ENCODE data around the gene PAK5.

PAK5 gene

DNA sequence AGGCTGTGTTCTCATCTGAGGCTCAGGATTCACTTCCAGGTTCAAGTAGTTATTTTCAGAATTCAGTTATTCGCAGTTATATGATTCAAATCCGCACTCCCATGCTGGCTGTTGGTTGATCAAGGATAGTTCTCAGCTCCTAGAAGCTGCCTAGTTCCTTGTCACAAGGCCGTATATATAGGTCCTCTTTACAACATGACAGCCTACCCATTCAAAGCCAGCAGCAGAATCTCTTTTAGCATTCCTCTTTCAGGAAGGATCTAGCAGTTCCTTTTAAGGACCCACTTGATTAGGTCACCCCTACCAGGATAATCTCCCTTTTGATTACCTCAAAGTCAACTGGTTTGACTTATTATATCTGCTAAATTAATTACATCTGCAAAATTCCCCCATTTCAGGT lies 348.2 kb downstream of the PAK5 start:
- no peak for FAIRE-seq

DNA sequence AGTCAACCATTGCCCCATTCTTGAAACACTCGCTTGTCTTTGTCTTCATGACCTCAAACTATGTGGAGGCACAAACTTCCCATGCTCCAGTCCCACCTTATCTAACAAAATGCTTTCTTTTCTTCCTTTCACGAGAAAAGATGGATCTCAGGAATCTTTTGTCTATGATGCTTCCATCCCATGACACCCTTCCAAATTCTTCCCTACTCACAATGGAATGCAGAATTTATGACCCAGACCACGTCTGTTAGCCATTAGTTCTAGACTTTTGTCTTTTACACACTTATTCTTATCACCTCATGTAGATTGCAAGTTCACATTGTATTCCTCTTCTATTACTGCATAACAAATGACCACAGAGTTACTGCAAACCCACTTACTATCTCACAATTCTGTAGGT lies 348.7 kb downstream of the PAK5 start:
- FAIRE-seq: no peak

DNA sequence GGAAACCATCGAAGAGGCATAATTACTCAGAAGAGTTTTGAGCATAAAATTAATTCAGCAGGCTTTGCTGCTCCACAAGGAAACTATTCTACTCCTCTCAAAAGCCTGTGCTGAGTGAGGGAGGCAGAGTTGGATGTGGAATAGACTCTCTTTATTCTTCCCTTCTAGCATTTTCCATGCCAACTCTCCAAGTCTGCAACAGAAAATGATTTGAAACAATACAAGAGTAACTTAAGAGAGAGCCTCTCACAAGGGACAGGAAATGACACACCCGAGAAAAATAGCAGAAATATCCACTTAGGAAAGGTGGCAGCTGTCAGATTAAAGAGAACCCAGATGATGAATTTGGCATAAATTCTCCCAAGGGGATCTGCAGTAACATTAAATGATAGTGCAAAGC lies 350.8 kb downstream of the PAK5 start:
- FAIRE-seq: no peak
